HG03575 (cell line): Measurements from ENCODE around the gene TK2.
"Not testable (repeated sequence)": the region's sequence is repeated elsewhere in the genome, so short reads cannot be mapped to it uniquely, and the experiment has no call there.

Experiments
- ATAC-seq: cut with Tn5 transposase; IDR thresholded peaks from one replicate; pipeline ENCODE4 v1.9.1; 2021; ENCODE audit not compliant: unreplicated experiment, insufficient number of reproducible peaks, low FRiP score; ENCODE audit errors: extremely low read depth

TK2 gene

DNA sequence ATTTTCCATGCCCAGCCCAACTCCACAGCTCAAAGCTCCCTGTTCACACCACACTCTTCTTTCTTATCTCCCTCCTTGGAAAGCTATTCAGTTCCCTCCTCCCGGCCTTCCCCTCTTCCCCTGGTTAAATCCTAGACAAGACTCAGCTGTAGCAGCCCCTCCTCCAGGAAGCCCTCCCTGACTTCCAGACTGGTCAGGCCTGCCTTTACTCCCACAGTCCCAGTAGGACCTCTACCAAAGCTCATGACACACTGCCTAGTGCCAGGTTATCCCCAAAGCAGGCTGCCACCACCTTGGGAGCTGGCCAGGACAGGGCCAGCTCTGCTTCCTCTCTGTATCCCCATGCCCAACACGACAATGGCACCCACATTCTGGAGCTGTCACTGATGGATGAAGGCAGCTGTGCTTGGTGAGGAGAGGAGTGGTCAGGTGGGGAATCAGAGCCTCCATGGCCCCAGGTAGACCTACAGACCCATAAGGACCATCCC lies 72.8 kb downstream of the TK2 start:
- ATAC-seq = no peak

GRCh38 chr16:66476328-66477027 lies 73.4 kb downstream of the TK2 start:
- ATAC-seq = no peak

- no peak for ATAC-seq
These were observed 74.7 kb downstream of the TK2 start for GRCh38 chr16:66475232-66475631.

DNA sequence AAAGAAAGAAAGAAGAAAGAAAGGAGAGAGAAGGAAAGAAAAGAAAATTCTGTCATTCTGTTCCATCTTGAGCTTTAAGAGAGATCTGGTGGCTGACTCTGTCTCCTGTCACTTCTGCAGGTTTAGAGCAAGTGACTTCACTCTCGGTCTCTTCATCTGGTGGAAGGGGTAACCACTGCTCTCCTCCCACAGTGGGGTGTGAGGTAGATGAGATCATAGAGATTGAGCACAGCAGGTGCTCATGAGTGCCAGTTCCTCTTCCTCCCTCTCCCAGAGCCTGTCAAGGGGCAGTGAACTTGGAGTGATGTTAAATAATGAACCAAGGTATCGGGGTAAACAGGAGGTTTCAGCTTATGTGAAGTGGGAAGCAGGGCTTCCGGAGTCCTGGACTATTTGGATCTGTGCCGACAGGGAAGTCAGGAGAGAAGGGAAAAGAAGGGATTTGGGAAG lies 75.1 kb downstream of the TK2 start:
- ATAC-seq = no peak

GRCh38 chr16:66473654-66474519 lies 76.0 kb downstream of the TK2 start:
- ATAC-seq = no peak

GRCh38 chr16:66473051-66473571 lies 76.8 kb downstream of the TK2 start:
- ATAC-seq = no peak

- no peak for ATAC-seq
These were observed 78.1 kb downstream of the TK2 start for GRCh38 chr16:66471716-66472393.

GRCh38 chr16:66471264-66471663 lies 78.7 kb downstream of the TK2 start:
- no peak for ATAC-seq

DNA sequence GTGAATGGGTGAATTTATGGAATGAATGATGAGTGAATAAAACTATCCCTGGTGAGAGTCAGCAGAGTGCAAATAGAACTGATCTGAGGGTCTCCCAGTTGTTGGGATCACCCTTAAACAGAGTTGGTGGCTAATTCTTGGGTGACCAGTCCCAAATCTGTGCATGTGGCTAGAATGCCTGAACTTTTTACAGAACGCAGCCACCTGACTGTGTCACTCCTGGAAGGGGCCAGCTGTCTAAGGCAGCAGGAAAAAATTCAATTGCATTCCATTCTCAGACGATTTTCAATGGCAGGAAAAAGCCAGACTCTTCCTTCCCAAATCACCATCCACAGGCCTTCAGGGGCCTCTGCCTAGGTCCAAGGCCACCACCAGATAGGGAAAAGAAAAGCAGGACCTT lies 79.4 kb downstream of the TK2 start:
- ATAC-seq = no peak

GRCh38 chr16:66469947-66470546 lies 79.9 kb downstream of the TK2 start:
- no peak for ATAC-seq

DNA sequence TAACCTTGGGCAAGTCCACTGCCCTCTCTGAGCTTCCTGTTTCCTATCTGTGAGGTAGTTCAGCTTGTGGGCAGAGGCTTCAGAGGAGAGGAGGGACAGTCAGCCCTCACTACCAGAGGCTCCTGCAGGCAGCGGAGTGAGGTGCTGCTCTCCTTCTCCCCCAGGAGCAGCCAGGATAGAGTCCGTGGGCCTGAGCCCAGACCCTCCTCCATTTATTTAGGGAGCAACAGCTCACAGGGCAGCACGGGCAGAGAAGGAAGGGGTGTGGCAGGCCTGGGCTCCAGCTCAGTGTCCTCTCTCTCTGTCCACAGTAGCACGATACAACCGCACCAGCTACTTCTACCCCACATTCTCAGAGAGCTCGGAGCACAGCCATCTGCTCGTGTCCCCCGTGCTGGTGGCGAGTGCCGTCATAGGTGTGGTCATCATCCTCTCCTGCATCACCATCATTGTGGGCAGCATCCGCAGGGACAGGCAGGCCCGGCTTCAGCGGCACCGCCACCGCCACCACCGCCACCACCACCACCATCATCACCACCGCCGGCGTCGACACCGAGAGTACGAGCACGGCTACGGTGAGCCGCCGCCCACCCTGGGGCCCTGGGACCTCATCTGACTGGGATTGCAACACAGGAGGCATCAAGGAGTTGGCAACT lies 80.5 kb downstream of the TK2 start:
- no peak for ATAC-seq

DNA sequence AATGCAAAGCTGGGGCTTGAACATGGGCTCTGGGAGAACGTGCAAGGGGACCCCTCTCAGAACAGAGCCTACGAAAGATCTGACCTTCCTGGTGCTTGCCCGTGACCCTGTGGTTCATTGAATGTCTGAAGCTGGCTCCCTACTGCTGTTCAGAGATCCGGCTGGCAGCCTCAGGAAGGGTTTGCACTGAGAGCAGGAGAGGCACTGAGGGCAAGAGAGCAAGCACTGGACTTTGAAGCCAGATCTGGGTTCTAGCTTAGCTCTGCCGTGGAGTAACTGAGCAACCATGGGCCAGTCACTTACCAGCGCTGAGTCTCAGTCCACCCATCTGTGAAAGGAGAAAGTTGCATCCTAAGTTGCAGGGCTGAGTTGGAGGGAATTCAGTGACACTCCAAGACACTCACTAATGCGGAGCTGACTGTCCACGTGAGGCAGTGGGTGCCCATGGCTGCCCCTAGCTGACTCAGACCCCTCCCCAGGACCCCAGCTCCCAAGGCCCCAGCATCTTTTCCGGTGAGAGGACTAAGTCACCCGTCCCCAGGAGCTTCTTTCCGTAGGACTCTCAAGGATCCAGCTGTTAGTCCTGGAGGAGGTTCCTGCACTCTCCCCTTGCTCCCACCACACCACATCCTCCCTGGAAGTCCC lies 81.5 kb downstream of the TK2 start:
- ATAC-seq = no peak

- no peak for ATAC-seq
These were observed 82.3 kb downstream of the TK2 start for GRCh38 chr16:66467611-66468010.

- not testable (repeated sequence) for ATAC-seq
These were observed 83.3 kb downstream of the TK2 start for GRCh38 chr16:66466636-66467035.

DNA sequence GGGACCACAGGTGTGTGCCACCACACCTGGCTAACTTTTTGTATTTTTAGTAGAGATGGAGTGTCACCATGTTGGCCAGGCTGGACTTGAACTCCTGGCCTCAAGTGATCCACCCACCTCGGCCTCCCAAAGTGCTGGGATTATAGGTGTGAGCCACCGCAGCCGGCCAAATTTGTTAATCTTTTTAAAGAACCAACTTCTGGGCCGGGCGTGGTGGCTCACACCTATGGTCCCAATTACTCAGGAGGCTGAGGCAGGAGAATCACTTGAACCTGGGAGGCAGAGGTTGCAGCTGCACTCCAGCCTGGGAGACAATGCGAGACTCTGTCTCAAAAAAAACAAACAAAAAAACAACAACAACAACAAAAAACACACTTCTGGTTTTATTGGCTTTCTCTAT lies 84.0 kb downstream of the TK2 start:
- ATAC-seq = not testable (repeated sequence)

DNA sequence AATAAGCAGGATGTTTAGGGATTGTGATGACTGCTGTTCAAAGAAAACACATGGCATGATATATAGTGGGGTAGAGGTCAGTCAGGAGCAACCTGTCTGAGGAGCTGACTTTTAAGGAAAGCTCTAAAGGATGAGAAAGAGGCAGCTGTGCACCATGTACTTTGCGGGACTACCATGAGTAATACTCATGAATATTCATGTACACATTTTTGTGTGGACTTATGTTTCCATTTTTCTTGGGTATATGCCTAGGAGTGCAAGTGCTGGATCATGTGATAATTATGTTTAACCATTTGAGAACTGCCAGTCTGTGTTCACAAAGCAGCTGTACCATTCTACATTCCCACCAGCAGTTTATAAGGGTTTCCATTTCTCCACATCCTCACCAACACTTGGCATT lies 87.0 kb downstream of the TK2 start:
- ATAC-seq = no peak

DNA sequence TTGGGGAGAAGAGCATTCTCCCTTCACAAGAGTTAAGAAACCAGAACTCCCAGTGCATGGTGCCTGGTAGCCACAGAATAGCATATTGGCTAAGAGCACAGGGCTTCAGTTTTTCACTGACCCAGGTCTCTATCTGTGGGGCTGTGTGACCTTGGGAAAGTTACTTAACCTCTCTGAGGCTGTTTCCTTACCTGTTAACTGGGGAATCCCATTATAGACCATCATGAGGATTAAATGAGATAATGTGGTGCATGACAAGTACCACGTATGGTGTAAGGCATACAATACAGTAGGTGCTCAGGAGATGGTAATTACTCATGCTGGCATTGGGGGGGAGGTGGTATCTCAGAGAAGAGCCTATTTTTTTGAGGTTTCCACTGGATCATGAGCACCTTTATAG lies 89.2 kb downstream of the TK2 start:
- no peak for ATAC-seq

DNA sequence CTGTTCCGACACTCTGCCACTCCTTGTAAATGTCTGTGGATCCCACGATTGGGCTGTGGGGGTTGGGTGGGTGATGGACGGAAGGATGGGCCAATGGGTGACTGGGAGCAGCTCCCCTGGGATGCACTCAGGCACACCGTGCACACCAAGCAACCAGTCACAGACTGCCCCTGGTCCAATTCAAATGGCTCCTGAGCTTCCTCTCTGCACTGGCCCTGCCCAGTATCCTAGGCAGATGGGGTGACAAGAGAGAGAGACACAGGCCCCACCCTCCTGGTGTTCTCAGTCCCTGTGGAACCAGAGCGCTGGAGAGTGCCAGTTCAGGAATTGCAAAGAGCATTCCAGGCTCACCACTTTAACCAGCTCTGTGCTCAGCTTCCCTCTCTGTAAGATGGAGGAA lies 90.0 kb downstream of the TK2 start:
- ATAC-seq = no peak
